GM18873 (cell line): Measurements from ENCODE around the gene VWA8.
"Not testable (repeated sequence)": the region's sequence is repeated elsewhere in the genome, so short reads cannot be mapped to it uniquely, and the experiment has no call there.

ENCODE experiments used
- ATAC-seq: cut with Tn5 transposase; IDR thresholded peaks from one replicate; pipeline ENCODE4 v1.9.1; 2021; ENCODE audit warnings: mild to moderate bottlenecking, moderate library complexity, moderate number of reproducible peaks; ENCODE audit not compliant: unreplicated experiment, low FRiP score

Gene VWA8

GRCh38 chr13:41862659-41863058 is 98.2 kb downstream of the VWA8 start:
- ATAC-seq = not testable (repeated sequence)

DNA sequence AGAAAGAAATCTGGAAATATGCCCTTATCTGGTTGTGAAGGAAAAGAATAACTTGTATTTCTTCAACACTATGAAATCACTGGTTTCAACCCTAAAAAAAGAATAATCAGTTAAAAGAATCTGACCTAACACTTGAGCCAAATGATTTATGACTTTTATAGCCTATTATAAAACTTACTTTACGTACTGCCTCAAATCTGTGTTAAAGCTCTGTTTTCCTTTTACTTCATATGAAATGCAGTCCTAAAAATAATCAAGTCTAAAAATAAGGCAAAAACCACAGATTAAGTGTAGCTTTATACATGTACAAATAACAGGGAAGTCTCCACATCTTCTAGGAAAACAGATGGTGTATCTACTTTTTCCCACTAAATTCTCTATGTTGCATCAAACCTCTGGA is 101.3 kb downstream of the VWA8 start:
- no peak for ATAC-seq

DNA sequence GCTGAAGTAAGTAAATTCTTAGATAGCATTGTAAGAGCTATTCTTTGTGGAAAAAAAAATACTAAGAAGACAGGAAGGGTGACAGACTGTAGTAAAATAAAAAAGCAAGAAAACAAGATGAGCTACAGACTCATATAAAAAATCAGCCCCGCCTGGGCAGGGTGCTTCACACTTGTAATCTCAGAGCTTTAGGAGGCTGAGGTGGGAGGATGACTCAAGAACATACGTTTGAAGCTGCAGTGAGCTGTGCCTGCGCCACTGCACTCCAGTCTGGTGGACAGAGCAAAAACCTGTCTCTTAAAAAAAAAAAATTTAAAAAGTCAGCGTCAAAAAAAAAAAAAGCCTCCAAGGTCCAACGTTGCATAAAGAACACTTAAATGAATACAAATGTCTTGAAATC is 102.1 kb downstream of the VWA8 start:
- ATAC-seq = no peak

DNA sequence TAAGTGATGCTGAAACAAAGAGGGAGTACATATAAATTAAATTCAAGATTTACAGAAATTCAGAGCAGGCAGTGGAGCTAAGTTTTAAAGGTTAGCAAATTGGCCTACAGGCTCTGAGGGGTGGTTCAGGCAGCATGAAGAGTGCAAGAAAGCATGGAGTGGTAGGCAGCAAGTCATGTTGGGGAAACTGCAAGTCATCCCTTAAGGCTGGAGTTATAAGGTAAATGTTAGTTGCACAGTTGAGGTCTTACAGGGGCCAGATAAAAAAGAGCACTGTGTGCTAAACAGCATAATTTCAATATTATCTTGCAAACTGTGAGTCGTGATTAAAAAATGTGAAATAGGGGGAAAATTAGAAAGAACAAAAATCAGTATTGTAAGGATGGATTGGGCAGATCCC is 106.2 kb downstream of the VWA8 start:
- ATAC-seq = no peak

GRCh38 chr13:41851351-41851750 is 109.6 kb downstream of the VWA8 start:
- ATAC-seq = no peak

- no peak for ATAC-seq
Measured at GRCh38 chr13:41848435-41849255, 112.3 kb downstream of the VWA8 start.

DNA sequence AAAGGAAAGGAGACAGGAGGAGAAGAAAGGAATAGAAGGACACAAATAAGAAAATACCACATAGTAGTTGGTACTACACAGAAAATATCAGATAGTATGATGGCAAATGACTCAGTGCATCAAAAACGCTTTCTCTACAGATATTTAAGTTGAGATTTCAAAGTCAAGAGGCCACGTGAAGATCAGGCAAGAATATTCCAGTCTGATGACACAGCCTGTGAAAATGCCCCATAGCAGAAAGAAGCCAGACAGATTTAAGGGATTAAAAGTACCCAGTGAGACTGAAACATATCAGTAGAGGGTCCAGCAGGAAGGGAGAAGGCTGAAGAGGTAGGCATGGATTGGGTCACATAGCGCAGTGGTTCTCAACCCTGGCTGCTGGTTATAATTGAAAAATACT is 113.7 kb downstream of the VWA8 start:
- ATAC-seq = no peak

GRCh38 chr13:41842036-41842620 is 118.8 kb downstream of the VWA8 start:
- ATAC-seq = no peak

DNA sequence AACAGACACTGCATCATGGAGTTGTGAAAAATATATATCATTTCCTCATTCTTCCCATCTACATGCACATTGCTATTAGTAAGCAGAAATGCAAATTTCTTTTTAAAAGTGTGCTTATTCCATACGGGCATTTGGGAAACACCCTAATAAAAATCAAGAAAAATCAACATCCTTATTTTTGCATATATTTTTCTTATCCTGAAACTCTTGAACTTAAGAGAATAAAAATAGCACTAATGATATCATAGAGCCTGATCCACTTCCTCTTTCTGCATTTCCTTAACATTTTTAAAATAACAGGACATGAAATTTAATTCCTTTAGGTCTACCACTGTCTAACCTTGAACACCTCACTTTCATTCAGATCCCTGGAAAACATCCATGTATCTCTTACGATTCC is 123.3 kb downstream of the VWA8 start:
- no peak for ATAC-seq

- ATAC-seq = no peak
Measured at GRCh38 chr13:41835871-41836270, 125.0 kb downstream of the VWA8 start.

DNA sequence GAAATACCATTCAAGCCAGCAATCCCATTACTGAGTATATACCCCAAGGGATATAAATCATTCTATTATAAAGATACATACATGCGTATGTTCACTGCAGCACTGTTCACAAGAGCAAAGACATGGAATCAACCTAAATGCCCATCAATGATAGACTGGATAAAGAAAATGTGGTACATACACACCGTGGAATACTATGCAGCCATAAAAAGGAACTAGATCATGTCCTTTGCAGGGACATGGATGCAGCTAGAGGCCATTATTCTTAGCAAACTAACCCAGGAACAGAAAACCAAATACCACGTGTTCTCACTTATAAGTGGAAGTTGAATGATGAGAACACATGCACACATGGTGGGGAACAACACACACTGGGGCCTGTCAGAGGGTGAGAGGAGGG is 126.2 kb downstream of the VWA8 start:
- ATAC-seq = not testable (repeated sequence)

GRCh38 chr13:41833831-41834230 is 127.1 kb downstream of the VWA8 start:
- ATAC-seq = no peak

DNA sequence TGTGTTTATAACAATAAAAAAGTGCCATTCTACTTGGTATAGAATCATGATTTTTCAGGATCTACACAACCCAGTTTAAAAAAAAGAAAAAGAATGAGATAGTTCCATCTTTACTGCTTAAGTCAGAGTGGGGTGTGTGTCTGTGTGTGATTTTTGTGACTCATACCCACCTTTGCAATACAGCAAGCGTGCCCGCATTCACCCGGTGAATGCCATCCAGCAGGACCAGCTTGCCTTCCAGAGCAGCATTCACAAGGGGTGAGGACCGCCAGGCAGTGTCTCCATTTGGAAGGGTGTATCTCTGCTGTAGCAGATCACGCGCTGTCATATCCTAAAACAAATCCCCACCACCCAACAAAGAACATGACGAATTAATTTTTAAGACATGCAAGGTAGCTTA is 127.7 kb downstream of the VWA8 start:
- no peak for ATAC-seq

DNA sequence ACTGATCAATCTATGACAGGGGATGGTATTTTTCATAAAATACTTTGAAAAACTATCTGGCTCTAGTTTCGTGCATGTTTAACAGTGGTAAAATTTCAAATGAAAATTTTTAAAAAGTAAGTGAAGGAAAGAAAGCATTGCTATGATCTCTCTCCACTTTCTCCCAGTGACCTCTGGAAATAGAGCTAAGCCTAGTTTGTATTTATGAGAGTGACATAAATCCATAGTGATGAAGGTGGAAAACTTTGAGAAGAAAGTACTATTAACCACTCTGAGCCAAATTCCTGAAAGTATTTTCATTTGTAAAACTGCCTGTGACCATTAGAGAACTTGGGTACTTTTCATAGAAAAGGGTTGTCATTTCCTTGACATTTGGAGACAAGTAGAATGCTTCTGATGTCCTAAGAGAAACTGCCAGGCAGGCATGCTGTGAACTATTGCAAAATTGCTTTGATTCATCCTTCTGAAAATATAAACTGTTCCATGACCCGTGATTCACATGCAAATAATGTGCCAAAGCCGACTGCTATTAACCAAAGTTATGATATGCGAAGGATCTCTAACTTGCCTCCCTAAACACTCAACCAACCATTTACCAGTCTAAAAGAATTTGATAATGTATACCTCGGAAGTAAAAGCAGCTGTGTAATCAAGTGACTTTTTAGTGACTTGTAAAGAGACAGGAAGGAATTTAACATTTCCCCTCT is 133.2 kb downstream of the VWA8 start:
- no peak for ATAC-seq

GRCh38 chr13:41825691-41826090 is 135.2 kb downstream of the VWA8 start:
- no peak for ATAC-seq

GRCh38 chr13:41823476-41823875 is 137.4 kb downstream of the VWA8 start:
- ATAC-seq = no peak

DNA sequence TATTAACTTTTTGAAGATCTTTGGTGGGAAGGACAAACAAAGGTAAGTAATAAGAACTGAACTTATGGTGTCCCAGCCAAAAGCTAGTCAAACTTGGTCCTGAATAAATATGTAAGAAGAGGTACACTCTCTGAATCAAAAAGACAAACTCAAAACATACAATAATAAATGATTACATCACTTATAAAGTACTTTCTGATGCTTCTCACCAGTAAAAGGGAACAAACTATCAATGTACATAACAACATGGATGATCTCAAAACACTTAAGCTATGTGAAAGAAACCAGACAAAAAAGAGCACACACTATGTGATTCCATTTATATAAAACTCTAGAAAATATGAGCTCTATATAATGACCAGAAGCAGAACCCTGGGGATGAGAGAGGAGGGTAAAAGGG is 138.3 kb downstream of the VWA8 start:
- no peak for ATAC-seq

DNA sequence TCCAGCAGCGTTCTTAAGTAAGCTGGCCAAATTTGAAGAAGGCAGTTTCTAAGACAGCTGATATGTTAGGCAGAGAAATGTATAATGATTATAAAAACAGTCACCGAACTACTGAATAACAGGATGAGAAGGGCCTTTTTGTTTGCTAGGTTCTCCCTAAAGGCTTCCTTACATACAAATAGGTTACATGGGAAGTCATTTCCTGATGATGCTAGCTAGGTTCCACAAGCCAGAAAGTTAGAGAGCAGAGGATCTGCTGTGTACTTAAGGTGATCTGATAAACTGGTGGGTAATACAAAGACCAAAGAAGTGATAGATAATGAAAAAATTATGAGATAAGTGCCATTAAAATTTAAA is 139.7 kb downstream of the VWA8 start:
- no peak for ATAC-seq

GRCh38 chr13:41820581-41821237 is 140.2 kb downstream of the VWA8 start:
- ATAC-seq = no peak

DNA sequence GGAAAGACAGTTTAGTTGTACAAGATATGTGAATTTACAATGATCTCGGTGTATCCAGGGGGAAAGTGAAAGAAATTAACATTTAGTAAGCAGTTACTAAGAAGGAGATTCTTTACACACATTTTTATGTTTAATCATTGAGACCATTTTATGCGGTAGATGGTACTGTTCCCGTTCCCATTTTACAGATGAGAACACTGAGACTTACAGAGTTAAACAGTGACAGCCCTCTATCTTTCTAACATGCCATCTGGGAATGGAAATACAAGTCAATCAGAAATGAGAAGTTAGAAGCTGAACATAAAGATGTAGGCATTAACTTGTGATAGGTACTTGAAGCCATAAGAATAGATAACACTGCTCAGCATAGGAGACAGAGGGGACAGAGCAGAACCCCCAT is 144.9 kb downstream of the VWA8 start:
- no peak for ATAC-seq

DNA sequence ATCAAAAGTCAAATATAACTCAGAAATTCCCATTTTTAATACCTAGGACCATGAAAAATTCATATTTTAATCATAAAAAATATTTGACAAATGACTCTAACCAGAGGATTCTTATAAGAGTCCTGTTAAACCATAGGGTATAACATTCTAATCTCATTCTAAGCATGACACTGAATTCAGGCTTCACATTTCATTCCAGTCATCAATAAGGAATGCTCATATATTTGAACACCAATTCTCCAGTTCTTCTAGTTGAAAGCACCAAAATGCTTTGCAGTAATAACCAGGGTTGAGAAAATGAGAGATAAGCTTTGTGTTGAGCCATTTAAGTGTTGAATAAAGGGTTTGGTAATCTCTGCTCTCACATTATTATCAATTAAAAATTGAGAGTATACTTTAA is 147.5 kb downstream of the VWA8 start:
- no peak for ATAC-seq
